AG08396 (cell line): ENCODE data around the gene ADGRG2.

ENCODE experiments used
- DNase-seq: peaks from one replicate; pipeline ENCODE4 v3.0.0; 2012; ENCODE audit warnings: low spot score, mixed read lengths

The ADGRG2 gene, protein sequence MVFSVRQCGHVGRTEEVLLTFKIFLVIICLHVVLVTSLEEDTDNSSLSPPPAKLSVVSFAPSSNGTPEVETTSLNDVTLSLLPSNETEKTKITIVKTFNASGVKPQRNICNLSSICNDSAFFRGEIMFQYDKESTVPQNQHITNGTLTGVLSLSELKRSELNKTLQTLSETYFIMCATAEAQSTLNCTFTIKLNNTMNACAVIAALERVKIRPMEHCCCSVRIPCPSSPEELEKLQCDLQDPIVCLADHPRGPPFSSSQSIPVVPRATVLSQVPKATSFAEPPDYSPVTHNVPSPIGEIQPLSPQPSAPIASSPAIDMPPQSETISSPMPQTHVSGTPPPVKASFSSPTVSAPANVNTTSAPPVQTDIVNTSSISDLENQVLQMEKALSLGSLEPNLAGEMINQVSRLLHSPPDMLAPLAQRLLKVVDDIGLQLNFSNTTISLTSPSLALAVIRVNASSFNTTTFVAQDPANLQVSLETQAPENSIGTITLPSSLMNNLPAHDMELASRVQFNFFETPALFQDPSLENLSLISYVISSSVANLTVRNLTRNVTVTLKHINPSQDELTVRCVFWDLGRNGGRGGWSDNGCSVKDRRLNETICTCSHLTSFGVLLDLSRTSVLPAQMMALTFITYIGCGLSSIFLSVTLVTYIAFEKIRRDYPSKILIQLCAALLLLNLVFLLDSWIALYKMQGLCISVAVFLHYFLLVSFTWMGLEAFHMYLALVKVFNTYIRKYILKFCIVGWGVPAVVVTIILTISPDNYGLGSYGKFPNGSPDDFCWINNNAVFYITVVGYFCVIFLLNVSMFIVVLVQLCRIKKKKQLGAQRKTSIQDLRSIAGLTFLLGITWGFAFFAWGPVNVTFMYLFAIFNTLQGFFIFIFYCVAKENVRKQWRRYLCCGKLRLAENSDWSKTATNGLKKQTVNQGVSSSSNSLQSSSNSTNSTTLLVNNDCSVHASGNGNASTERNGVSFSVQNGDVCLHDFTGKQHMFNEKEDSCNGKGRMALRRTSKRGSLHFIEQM

DNA sequence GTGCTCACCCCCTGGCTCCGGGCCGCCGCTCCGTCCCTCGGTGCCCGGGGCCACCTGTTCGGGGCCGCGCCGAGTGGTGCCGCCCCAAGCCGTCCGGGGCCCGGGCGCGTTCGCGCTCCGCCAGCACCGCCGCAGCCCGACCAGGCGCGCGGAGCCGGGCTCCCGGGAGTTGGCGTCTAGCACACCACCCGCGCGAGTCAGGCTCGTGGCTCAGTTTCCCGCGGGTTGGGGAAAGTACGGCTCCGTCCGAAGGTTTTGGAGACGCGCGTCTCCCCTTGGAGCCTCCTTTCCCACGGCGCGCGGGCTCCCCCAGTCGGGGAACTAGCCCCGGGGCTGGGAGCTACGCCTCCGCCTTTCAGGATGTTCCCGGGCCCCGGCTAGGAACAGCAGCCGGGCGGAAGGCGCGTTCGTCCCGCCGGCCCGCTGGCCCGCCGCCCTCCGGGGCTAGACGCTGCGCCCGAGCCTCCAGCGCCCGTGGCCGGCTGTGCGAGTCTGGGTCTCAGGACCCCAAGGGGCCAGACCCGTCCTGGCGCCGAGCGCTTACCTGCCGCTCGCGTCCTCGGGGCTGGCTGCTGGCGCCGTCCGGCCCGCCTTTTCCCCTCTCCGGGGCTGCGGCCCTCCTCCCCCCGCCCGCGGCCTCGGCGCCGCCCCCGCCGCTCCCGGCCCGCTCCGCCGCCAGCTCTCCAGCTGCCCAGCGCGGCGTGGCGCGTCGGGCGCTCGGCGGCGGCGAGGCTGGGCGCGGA is at the start of gene ADGRG2:
Gene ADGRG2, minus strand, starts transcription at position 571 of the 743 bp plus-strand sequence. CDS start 53,634 bp downstream, outside the sequence.
- DNase-seq, result peak; percentile 48

DNA sequence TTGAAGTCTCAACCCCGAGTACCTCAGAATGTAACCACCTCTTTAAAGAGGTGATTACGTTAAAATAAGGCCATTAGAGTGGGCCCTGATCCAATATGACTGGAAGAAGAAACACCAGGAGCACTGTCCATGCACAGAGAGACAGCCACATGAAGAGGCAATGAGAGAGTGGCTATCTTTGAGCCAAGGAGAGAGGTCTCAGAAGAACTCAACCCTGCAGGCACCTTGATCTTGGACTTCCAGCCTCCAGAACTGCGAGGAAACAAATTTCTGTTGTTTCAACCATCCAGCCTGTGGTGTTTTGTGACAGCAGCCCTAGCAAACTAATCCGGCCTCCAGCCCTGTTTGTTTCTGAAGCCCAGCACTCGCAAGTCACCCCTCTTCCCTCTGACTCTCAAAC is 46.3 kb upstream of the ADGRG2 start:
- no peak for DNase-seq

DNA sequence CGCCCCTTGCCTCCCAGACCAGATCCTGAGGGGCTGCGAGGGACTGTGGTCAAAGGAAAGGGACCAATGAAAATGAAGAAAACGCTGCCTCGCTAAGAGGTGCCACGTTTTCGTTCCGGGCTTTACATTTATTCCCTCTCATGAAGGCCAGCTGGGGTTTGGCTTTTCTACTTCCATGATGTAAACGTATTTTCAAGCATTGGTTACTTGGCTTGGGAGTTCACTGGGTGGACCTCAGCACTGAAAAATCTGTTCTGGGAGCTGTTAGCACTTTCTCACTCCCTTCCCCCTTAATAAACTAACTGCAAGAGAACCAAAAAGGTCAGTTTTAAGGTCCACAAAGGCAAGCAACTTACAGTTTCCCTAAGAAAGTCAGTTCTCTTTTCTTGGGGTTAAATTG is 40.6 kb upstream of the ADGRG2 start:
- no peak for DNase-seq

DNA sequence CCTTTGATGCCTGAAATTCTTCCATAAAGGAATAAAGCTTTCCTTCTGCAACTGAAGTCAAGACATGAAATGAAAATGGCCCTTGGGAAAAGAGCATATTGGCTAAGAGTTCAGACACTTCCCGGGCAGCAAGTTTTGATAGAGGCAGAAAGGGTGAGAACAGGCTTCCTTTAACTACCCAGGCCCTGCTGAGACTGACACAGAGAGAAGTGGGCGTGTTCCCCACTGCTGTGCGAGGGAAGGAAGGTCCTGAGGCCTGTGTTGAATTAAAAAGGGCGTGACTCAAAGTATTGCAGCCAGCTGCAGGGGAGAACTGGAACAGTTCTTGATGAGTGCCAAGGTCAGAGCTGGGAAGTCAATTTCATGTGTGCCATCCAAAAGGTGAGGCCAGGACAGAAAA is 33.9 kb upstream of the ADGRG2 start:
- no peak for DNase-seq

DNA sequence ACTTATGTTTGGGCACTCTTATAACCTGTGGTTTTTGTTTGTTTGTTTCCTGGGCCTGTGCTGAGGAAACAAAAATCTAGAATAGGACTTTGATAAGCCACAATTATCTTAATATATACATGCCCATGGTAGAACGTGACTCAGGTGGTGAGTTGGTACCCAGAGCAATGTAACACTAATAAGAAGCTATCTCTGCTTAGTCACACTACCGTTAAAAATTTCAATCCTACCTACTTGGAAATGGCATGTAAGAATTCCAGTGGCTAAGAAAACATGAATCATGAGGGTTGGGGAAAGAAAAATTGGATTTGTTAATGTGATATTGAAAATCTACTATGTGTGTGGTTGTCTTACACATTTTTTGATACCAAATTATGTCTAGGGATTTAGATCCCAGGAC is 30.5 kb upstream of the ADGRG2 start:
- DNase-seq, result no peak

DNA sequence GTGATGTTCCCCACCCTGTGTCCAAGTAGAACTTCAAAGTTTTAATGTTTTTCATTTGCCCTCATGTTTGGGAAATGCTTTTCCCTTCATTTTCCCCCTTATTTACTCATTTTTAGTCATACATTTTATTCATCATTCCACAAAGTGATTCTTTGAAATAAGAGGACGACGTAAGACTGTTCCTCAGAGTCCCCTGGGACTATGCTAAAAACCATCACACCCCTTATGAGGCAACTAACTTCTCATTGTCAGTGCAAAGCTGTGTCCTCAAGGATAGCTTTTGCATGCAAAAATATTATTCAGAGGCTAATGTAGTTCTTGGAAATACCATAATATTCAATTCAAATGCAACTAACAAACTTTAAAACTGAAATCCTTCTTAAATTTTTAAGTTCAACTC is 14.8 kb upstream of the ADGRG2 start:
- DNase-seq, result no peak

DNA sequence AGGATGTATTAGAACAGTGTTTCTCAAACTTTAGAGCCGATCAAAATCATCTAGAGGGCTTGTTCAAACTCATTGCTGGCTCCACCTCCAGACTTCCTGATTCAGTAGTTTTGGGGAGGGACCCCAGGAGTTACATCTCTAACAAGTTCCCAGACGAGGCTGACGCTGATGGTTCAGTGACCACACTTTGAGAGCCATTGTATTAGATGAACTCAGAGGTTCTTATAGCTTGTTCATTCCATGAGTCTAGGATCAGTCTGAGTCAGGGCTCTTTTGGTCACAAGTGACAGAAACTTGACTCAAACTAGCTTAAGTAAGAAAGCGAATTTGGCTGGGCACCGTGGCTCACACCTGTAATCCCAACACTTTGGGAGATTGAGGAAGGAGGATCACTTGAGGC is 11.5 kb upstream of the ADGRG2 start:
- no peak for DNase-seq

DNA sequence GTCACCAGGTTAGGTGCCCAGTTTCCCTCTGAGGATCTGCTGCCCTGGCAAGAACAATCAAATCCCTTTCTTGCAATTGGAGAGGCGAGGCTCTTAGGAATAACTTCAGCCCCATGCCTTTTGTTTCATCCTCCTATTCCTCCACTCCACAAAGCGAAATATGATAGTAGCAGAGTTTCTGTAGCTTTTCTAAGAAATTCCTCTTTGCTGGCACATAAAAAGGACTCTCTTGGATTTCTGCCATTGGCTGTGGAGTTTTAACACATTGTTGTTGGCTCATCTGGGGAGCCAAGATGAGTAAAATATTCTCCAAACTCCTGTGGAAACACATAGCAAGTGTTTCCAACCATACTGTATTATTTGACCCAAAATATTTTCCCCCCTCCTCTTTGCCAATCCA is 11.0 kb upstream of the ADGRG2 start:
- DNase-seq, result no peak

DNA sequence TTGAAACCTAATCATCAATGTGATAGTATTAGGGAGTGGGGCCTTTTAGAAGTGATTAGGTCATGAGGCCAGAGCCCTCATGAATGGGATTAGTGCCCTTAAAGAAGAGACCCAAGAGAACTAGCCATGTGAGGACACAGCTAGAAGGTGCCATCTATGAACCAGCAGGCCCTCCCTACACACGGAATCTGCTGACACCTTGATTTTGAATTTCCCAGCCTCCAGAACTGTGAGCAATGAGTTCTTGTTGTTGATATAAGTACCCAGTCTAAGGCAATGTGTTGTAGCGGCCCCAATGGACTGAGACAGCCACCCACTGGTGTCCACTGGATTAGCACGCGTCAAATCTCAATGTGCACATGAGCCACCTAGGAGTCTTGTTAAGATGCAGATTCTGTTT is 8.4 kb upstream of the ADGRG2 start:
- no peak for DNase-seq

DNA sequence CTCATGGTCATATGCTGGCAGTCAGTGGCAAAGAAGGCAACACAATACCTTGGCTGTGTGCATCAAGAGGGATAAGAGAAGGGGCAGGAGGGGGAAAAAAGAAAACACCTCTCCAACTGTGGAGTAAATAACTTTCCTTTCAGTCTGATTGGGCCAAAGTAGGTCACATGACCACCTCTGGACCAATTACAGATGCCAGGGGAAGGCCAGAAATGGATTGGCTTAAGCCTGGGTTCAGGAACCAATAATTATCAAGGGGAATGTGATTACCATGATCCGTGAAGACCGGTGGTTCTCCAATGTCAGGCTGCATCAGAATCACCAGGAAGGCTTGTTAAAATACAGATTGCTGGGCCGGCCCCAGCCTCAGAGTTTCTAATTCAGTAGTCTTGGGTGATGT is 7.4 kb upstream of the ADGRG2 start:
- DNase-seq, result no peak

DNA sequence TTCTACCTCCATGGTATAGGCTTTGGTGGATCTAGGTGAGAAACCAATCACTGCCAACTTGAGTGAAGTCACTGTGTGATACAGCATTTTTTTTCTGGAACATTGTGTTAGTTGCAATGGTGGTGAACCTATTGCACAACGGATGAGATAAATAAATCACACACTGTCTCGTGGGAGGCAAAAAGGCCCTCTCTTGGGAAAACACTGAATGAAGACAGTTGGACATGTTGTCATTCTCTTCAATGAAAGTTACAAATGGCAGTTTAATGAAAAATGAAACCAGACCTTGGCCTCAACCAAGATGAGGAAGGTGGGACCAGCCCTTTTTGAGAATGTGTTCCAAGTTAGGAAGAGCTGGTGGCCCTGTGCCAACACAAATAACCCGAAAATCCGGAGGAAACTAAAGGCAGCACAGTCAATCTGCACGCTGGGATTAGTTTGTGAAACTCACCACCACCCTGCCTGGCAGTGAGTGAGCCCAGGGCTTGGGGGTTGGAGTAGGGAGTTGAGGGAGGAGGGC is 5.4 kb upstream of the ADGRG2 start:
- no peak for DNase-seq

DNA sequence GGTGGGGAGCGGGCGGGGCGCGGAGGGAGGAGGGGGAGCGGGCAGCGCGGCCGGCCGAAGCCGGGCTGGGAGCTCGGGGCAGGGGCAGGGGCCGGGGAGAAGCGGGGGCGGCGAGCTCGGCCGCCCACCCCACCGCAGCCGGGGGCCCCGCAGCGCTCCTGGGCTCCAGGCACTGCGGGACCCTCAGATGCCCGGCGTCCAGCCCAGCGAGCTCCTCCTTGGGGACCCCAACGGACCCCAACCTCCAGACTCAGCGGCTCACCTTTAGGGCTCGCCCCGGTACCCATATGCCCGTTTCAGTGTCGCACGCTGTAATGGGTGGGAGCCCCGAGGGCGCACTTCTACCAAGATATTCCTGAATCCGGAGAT is 357 bp upstream of the ADGRG2 start:
- DNase-seq, result no peak

DNA sequence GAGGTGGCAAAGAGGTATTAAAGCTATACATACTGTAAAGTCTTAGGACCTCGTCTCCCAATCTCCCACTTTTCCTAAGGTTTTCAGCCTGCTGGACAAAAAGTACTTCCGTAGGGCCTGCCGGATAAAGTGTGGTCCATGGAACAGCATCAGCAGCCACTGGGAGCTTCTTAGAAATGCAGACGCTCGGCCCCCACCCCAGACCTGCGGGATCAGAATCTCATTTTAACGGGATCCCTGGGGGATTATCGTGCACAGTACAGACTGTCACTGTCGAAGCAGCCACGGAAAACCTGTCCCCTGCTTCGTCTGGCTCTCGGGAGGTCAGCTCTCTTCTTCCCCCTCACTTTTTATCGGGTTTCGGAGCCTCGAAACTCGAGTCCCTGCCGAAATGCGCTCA is 802 bp downstream of the ADGRG2 start:
- no peak for DNase-seq

DNA sequence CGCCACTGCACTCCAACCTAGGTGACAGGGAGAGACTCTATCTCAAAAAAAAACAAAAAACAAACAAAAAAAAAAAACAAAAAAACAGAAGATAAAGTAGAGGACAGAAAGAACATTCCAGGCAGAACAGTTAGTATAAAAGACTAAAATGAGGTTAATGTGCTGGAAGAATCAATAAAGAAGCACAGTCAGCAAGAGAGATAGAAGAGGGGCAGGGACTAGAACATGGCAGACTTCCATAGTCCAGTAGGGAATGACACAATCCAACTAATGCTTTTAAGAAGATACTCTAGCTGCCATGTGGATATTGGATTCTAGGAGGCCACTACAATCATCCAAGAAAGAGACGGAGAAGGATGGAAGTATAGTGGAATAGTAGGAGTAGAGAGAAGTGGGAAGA is 11.6 kb downstream of the ADGRG2 start:
- DNase-seq, result no peak

DNA sequence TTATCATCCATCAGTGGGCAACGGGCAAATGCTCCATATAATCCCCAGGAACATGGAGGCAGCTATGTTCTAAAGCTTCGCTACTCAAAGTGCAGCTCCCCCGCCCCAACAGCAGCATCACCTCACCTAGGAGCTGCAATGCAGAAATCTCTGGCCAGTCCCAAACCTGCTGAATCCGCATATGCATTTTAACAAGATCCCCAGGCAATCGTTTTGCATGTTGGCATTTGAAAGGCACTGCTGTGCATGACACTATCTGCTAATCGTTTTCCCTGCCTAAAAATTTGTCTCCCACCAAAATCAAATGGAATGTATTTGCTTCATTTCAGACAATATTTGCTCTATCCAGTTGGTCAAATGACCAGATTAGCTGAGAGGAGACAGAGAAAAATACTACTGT is 15.2 kb downstream of the ADGRG2 start:
- DNase-seq, result no peak

DNA sequence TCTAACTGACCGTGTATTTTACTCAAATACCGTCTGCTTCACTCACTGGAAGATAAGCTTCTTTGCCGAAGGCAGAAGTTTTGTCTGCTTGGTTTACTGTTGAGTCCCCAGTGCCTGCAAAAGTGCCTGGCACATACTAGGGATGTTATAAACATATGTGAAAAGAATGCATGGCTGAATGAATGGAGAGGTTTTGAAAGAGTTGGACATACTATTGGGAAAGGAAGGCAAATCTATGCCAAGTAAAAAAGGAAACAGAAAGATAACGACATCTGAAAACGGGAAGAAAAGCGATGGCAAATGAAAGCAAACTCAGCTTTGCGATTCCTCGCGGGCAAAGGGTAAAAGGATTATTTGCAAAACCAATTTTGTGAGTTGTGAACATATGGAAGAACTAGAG is 21.7 kb downstream of the ADGRG2 start:
- no peak for DNase-seq

DNA sequence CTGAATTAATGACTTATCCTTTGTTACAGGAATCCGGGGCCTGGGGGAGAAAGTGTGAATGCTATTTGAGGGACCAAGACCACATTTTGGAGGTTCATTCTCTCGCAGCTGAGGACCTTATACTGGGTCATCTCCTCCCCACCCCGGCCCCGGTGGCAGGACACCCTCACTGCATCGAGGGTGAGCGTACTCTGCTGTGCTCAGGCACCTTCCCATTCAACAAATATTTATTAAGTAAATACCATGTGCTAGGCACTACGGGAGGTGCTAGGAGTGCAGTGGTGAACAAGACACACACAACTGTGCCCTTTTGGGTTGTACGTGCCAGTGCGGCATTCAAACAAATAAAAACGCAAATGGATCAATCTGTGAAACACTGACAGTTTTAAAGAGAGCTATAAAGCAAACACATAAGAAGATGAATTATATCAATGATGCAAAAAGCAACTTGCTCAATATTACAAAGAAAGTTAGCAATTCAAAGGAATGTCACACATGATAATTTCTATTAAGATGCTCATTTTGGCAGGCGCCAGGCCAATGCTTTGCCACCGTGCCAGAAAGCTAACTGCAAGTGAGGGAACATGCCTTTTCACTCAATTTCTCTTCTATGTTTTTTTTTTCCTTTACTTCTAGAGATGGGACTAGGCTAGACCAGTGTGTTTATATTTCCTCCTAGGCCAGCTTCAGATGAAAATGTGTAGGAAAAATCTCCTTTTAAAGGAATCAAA is 24.6 kb downstream of the ADGRG2 start:
- DNase-seq, result no peak

DNA sequence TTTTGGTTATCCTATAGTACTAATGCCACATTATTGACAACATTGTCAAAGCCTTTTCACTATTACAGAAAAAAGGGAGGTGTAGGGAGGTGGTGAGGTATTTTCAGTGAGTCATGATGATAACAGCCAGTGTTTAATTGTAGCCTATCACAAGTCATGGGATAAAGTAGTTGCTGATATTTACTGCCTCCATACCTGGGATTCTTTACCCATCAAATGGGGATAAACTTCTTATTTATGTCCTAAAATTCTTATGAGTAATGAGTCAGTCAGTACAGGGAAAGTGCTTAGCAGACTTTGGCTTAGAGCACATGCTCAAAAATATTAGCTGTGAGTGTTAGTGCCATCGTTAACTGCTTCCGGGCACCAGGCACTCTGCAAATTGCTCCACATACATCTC is 25.7 kb downstream of the ADGRG2 start:
- no peak for DNase-seq

DNA sequence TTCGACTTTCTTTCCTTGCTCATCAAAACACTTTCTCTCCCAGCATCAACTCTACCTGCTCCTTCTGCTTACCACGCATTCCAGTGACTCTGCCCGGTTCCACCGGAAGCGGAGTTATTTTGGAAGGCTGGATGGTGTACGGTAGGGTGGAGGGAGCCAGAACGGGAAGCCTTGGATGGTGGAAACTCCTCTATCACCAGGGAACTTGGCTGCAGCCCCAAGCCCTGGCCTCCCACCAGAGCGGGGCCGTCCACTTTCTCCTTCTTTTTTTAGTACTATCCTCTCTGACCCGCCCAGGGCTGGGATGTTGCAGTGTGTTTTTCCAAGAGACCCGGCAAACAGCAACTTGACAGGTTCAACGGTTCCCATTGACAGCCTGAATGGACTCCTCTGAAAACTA is 27.6 kb downstream of the ADGRG2 start:
- no peak for DNase-seq

DNA sequence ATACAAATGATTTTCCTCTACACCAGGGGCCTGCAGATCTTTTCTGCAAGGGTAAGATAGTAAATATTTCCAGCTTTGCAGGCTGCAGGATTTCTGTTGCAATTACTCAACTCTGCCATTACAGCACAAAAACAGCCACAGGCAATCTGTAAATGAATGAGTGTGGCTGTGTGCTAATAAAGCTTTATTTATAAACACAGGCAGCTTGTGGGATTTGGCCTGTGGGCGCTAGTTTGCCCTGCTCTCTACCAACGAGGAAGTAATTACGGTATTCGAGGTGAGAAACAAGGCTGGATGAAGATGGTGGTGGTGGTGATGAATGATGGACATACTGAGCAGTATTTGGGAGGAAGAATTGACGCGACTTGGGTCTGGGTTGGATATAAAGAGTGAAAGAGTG is 30.7 kb downstream of the ADGRG2 start:
- no peak for DNase-seq

DNA sequence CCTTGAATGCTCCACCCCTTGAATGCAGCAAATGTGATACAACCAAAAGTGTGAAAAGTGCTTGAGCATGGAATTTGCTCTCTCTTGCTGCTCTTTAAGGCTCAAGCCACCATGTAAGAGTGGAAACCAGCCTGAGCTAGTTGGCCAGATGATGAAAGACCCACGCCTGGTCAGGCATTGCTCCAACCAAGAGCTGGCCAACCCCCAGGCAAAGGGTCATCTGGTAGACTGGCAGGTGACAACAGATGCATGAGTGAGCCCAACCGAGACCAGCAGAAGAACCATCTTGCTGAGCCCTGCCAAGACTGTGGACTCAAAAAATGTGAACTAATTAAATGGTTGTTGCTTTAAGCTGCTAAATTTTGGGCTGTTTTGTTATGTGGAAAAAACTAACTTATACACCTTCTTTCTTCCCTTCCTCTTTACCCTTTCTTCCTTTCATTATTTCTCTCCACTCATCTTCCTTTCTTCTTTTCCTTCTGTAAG is 32.7 kb downstream of the ADGRG2 start:
- DNase-seq, result no peak
